ENCODE results near the gene PLEKHO2. TPM values are rescaled to one million over a fixed set of nuclear protein-coding genes. Genes with fewer than 3 reads are reported as not detected.

Gene PLEKHO2
- total RNA-seq, 1 donor from 2014 or later, result 20.3 TPM

DNA sequence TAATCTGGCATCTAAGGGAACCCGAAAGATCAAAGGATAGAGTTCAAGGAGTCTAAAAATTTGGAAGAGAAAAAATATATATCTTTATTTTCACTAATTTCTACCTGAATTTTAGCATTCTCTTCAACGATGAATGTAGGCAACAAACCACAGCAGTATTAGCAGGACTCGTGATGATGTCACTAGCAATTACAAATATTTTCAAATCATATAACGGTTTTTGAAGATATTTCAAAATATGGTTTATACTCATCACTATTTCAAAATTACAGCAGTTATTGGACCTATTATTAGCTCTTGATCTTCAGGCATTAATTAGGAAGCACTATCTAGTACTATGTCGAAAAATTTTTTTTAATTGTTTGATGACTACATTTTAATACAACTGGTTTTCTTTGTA lies 43.0 kb downstream of the PLEKHO2 start:
- H3K4me1 Mint-ChIP-seq (ENCODE audit: low read depth), result peaks cover 30% of the 10 kb centered on the region
- H3K27me3 Mint-ChIP-seq (ENCODE audit: low read depth), result no peaks in the 10 kb centered on the region
- H3K4me3 Mint-ChIP-seq (ENCODE audit: unreplicated experiment), result no peak overlapping the region
- no peaks in the 10 kb centered on the region for H3K9me3 Mint-ChIP-seq (ENCODE audit: low read depth)
- H3K36me3 Mint-ChIP-seq (ENCODE audit: low read depth), result no peaks in the 10 kb centered on the region
- no peak for DNase-seq (ENCODE audit: low spot score)
- TF ChIP-seq, protein P1, sequence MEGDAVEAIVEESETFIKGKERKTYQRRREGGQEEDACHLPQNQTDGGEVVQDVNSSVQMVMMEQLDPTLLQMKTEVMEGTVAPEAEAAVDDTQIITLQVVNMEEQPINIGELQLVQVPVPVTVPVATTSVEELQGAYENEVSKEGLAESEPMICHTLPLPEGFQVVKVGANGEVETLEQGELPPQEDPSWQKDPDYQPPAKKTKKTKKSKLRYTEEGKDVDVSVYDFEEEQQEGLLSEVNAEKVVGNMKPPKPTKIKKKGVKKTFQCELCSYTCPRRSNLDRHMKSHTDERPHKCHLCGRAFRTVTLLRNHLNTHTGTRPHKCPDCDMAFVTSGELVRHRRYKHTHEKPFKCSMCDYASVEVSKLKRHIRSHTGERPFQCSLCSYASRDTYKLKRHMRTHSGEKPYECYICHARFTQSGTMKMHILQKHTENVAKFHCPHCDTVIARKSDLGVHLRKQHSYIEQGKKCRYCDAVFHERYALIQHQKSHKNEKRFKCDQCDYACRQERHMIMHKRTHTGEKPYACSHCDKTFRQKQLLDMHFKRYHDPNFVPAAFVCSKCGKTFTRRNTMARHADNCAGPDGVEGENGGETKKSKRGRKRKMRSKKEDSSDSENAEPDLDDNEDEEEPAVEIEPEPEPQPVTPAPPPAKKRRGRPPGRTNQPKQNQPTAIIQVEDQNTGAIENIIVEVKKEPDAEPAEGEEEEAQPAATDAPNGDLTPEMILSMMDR (IDR thresholded peaks at IDR 0.05), result no peak
- peak overlapping the region; percentile 82 for H3K27ac Mint-ChIP-seq (ENCODE audit: unreplicated experiment)

DNA sequence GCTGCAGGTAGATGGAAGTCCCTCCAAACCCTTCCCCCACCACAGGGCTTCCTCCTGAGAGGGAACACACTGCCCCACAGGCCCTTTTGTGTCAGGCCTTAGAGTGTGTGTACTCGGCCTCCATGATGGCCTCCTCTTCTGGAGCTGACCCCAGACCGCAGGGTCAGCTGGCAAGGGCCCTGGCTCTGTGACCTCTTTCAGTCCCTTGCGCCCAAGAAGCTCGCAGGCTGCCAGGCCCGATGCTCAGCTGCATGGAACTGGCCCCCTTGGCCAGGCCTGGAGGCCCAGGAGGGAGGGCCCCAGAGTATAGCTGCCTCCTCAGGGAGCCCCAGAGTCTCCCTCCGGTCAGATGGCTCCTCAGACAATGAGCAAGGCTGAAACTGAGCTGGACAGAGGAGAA lies 46.6 kb downstream of the PLEKHO2 start:
- Mint-ChIP-seq H3K27me3 (ENCODE audit: low read depth) (no peaks in the 10 kb centered on the region), H3K36me3 (ENCODE audit: low read depth) (no peaks in the 10 kb centered on the region), H3K4me3 (ENCODE audit: unreplicated experiment) (no peak overlapping the region), H3K9me3 (ENCODE audit: low read depth) (no peaks in the 10 kb centered on the region), H3K4me1 (ENCODE audit: low read depth) (peaks cover 24% of the 10 kb centered on the region), H3K27ac (ENCODE audit: unreplicated experiment) (no peak overlapping the region)
- DNase-seq (ENCODE audit: low spot score), result no peak
- TF ChIP-seq, protein P1 (IDR thresholded peaks at IDR 0.05), result no peak

DNA sequence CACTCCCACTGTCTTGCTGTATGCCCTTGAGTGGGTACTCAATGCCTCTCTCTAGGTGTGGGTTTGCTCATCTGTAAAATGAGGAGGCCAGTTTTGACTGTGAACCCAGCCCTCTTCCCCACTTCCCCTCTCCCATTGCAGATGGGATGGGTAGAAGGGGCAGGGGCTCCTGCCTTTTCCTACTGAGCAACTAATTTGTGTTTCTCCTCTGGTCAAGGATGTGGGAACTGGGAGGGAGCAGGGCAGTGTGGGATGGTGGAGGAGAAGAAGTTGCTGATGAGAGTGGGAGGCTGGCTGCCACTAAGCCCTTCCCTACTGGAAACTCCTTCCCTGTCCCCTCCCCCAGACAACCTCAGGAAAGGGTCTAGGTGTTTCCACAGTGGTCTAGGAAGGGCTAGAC lies 49.8 kb downstream of the PLEKHO2 start:
- H3K9me3 Mint-ChIP-seq (ENCODE audit: low read depth), result no peaks in the 10 kb centered on the region
- no peaks in the 10 kb centered on the region for H3K27me3 Mint-ChIP-seq (ENCODE audit: low read depth)
- TF ChIP-seq, protein P1 (IDR thresholded peaks at IDR 0.05), result no peak
- no peak overlapping the region for H3K4me3 Mint-ChIP-seq (ENCODE audit: unreplicated experiment)
- peaks cover 35% of the 10 kb centered on the region for H3K4me1 Mint-ChIP-seq (ENCODE audit: low read depth)
- no peak overlapping the region for H3K27ac Mint-ChIP-seq (ENCODE audit: unreplicated experiment)
- H3K36me3 Mint-ChIP-seq (ENCODE audit: low read depth), result no peaks in the 10 kb centered on the region
- peak; percentile 6 for DNase-seq (ENCODE audit: low spot score)

DNA sequence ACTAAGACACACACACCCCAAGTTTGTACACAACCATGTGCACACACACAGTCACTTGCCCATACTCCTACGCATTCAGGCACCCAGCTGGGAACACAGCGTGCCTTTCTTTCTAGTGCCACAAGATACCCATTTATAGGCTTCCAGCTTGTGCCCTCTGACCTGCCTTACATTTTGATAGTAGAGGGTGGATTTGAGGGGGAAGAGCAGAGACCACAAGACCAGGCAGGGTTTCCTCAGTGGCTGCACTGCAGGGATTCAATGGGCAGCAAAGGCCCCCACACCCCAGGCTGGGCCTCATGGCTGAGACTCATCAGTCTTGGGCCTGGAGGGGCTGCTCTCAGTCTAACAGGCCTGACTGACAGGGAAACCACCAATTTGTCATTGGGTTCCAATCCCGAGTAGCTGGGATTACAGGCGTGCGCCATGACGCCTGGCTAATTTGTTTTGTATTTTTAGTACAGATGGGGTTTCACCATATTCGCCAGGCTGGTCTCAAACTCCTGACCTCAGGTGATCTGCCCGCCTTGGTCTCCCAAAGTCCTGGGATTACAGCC lies 51.2 kb downstream of the PLEKHO2 start:
- Mint-ChIP-seq H3K27ac (ENCODE audit: unreplicated experiment) (peak overlapping the region; percentile 74), H3K4me3 (ENCODE audit: unreplicated experiment) (no peak overlapping the region), H3K36me3 (ENCODE audit: low read depth) (no peaks in the 10 kb centered on the region), H3K27me3 (ENCODE audit: low read depth) (no peaks in the 10 kb centered on the region), H3K4me1 (ENCODE audit: low read depth) (peaks cover 49% of the 10 kb centered on the region), H3K9me3 (ENCODE audit: low read depth) (no peaks in the 10 kb centered on the region)
- no peak for DNase-seq (ENCODE audit: low spot score)
- TF ChIP-seq, protein P1 (IDR thresholded peaks at IDR 0.05), result no peak

DNA sequence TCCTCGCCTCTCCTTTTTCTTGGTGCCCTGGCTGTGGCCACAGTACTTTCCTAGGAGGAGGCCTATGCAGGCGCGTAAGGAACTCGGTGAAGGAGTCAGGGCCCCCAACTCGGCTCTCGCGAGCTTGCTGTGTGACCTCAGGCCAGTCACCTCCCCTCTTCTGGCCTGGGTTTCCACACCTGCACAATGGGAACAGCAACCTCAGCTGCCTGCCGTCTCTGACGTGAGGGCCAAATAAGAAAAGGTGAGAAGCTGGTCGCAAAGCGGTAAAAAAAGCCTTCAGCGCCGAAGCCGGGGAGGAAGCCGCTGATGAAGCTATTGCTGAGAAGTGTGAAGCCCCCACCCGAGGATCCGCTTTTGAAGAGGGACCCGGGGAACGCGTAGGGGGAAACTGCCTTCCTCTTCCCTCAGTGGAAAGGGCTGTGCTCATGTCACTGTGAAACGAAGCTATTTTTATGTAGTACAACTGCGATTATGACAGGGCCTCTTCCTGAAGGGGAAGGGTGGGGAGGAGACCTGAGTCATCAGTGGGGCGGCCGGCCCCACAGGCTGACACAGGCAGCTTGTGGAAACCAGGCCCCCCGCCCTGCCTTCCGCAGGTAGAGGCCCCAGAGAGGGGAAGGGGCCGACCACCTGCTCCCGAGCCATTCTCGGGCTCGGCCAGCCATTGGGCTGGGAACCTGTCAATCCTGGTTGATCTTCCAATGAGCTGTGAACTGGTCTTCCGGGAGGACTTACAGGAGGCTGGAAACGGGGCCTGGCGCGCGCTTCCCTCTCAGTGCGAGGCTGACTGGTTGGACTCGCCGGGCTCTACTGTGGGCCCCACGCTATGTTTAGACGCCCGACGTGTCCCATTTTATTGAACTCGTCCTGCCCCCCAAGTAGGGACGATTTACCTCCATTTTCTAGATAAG lies 52.0 kb downstream of the PLEKHO2 start:
- Mint-ChIP-seq H3K27ac (ENCODE audit: unreplicated experiment) (peak overlapping the region; percentile 90), H3K4me1 (ENCODE audit: low read depth) (peaks cover 54% of the 10 kb centered on the region), H3K4me3 (ENCODE audit: unreplicated experiment) (peak overlapping the region; percentile 68), H3K36me3 (ENCODE audit: low read depth) (no peaks in the 10 kb centered on the region), H3K9me3 (ENCODE audit: low read depth) (no peaks in the 10 kb centered on the region), H3K27me3 (ENCODE audit: low read depth) (no peaks in the 10 kb centered on the region)
- DNase-seq (ENCODE audit: low spot score), result no peak
- TF ChIP-seq, protein P1 (IDR thresholded peaks at IDR 0.05), result no peak

All from chondrocyte (in vitro differentiated cells).